Neural progenitor cell (in vitro differentiated cells): Measurements from ENCODE around the gene NRTN. TPM values are rescaled to one million over a fixed set of nuclear protein-coding genes. Genes with fewer than 3 reads are reported as not detected.

Experiments
- DNase-seq: peaks from one replicate; pipeline ENCODE4 v3.0.0-alpha.2; 2016; ENCODE audit warnings: low spot score
- H2AFZ ChIP-seq: fragments of 200-600 bp; sonication (generic); replicated peaks from 2 replicates; pipeline ENCODE4 v1.6.1; 2016; ENCODE audit warnings: antibody characterized with exemption
- H3F3A ChIP-seq: fragments of 200-600 bp; sonication (generic); 2 replicates; pipeline ENCODE4 v1.6.1; 2016; ENCODE audit warnings: antibody characterized with exemption, low read depth
- H3K27ac ChIP-seq: fragments of 200-600 bp; sonication (generic); 2 replicates; pipeline ENCODE4 v1.5.1; 2016; ENCODE audit warnings: mild to moderate bottlenecking
- H3K27me3 ChIP-seq: fragments of 200-600 bp; sonication (generic); 2 replicates; pipeline ENCODE4 v1.6.1; 2016; ENCODE audit warnings: mild to moderate bottlenecking, moderate library complexity
- H3K36me3 ChIP-seq: fragments of 200-600 bp; sonication (generic); 2 replicates; pipeline ENCODE4 v1.5.1; 2016
- H3K4me1 ChIP-seq: fragments of 200-600 bp; sonication (generic); 2 replicates; pipeline ENCODE4 v1.6.1; 2016; ENCODE audit warnings: mixed run types
- H3K4me2 ChIP-seq: fragments of 200-600 bp; sonication (generic); 2 replicates; pipeline ENCODE4 v1.6.1; 2016
- H3K4me3 ChIP-seq: fragments of 200-600 bp; sonication (generic); 2 replicates; pipeline ENCODE4 v1.5.1; 2016
- H3K79me2 ChIP-seq: fragments of 200-600 bp; sonication (generic); 2 replicates; pipeline ENCODE4 v1.6.1; 2016; ENCODE audit warnings: low read depth
- H3K9ac ChIP-seq: fragments of 200-600 bp; sonication (generic); 2 replicates; pipeline ENCODE4 v1.6.1; 2016
- H3K9me3 ChIP-seq: fragments of 200-600 bp; sonication (generic); 2 replicates; pipeline ENCODE4 v1.5.1; 2016; ENCODE audit warnings: low read depth
- H4K20me1 ChIP-seq: fragments of 200-600 bp; sonication (generic); 2 replicates; pipeline ENCODE4 v1.6.1; 2016; ENCODE audit warnings: low read depth
- H3K27ac Mint-ChIP-seq: 3 replicates; pipeline ENCODE4 v1.8.0; 2021; ENCODE audit warnings: mixed read lengths
- H3K27me3 Mint-ChIP-seq: 2 replicates; pipeline ENCODE4 v1.8.0; 2022; ENCODE audit warnings: low read depth, mild to moderate bottlenecking, inconsistent platforms, moderate library complexity, mixed read lengths; ENCODE audit not compliant: insufficient read depth
- H3K36me3 Mint-ChIP-seq: 3 replicates; pipeline ENCODE4 v1.8.0; 2021; ENCODE audit warnings: mixed read lengths
- H3K4me1 Mint-ChIP-seq: 3 replicates; pipeline ENCODE4 v1.8.0; 2021; ENCODE audit warnings: mixed read lengths
- H3K4me3 Mint-ChIP-seq: 3 replicates; pipeline ENCODE4 v1.8.0; 2021; ENCODE audit warnings: mild to moderate bottlenecking, moderate library complexity, mixed read lengths
- H3K9me3 Mint-ChIP-seq: 3 replicates; pipeline ENCODE4 v1.8.0; 2020; ENCODE audit warnings: mixed read lengths
- EZH2 ChIP-seq: fragments of 200-600 bp; sonication (generic); IDR thresholded peaks from 2 replicates; pipeline ENCODE4 v1.6.1; 2017; ENCODE audit warnings: antibody characterized with exemption, mild to moderate bottlenecking, moderate library complexity
- EZH2phosphoT487 ChIP-seq: fragments of 200-600 bp; sonication (generic); IDR thresholded peaks from 2 replicates; pipeline ENCODE4 v1.6.1; 2017; ENCODE audit warnings: antibody characterized with exemption
- total RNA-seq: library from RNA; depleted of rRNA; stranded (reverse); fragments of >200 nt; gene quantifications from 2 replicates; pipeline ENCODE4 v1.2.3, GENCODE V29; 2015; ENCODE audit warnings: low replicate concordance
- TF ChIP-seq, protein P1 (sequence below): fragments of 200-600 bp; sonication (generic); IDR thresholded peaks from 2 replicates; pipeline ENCODE4 v1.5.1; 2017; ENCODE audit warnings: antibody characterized with exemption, mild to moderate bottlenecking

NRTN gene
- total RNA-seq, 1 donor from 2014 or later: 2.4 TPM

DNA sequence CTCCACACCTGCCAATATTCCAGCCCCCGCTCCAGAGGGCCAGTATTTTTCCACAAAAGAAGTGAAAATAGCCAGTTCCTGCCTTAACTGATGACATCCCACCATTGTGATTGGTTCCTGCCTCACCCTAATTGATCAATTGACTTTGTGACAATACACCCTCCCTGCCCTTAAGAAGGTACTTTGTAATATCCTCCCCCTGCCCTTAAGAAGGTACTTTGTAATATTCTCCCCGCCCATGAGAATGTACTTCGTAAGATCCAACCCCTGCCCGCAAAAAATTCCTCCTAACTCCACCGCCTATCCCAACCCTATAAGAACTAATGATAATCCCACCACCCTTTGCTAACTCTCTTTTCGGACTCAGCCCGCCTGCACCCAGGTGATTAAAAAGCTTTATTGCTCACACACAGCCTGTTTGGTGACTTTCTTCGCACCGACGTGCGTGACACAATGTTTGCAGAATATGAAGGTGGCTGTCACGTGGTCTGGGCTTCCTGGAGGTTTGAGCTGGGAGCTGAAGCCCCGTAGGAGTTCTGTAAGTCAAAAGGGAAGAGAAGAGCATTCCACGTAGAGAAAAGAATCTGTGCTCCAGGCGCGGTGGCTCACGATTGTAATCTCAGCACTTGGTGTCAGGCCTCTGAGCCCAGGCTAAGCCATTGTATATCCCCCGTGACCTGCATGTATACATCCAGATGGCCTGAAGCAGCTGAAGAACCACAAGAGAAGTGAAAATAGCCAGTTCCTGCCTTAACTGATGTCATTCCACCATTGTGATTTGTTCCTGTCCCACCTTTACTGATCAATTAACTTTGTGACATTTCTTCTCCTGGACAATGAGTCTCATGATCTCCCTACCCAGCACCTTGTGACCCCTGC is 52.6 kb downstream of the NRTN start:
- H2AFZ ChIP-seq: no peak overlapping the region
- TF ChIP-seq, protein P1, sequence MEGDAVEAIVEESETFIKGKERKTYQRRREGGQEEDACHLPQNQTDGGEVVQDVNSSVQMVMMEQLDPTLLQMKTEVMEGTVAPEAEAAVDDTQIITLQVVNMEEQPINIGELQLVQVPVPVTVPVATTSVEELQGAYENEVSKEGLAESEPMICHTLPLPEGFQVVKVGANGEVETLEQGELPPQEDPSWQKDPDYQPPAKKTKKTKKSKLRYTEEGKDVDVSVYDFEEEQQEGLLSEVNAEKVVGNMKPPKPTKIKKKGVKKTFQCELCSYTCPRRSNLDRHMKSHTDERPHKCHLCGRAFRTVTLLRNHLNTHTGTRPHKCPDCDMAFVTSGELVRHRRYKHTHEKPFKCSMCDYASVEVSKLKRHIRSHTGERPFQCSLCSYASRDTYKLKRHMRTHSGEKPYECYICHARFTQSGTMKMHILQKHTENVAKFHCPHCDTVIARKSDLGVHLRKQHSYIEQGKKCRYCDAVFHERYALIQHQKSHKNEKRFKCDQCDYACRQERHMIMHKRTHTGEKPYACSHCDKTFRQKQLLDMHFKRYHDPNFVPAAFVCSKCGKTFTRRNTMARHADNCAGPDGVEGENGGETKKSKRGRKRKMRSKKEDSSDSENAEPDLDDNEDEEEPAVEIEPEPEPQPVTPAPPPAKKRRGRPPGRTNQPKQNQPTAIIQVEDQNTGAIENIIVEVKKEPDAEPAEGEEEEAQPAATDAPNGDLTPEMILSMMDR: no peak
- TF ChIP-seq EZH2 (no peak), EZH2phosphoT487 (no peak)

DNA sequence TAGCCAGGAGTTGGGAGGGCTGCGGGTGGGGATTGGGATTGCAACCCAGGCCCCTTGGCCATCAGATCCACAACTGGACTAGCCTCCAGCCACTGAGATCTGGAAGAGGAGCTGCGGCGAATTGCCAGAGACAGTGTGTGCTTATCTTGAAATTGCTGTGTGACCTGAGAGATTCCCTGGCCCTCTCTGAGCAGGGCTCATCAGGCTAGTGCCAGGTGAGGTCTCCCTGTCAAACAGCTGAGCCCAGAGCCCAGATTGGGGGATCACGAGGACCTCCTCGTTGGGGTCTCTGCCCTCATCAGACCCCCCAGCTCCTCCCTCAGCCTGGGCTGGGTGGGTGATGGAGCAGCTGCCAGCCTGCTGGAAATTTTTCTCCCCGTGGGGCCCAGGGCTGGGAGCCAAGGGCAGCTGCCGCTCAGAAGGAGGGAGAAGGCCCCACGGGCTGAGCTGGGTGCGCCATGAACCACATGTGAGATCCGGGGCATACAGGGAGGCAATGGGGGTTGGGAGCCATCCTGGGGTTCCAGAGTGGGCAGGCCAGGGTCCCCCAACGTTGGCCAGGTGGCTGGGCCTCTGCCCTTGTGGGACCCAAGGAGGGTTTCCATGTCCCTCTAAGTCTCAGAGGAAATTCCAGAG is 58.3 kb downstream of the NRTN start:
- Histone ChIP-seq H3K4me2 (no peak overlapping the region), H2AFZ (no peak overlapping the region), H3K27me3 (no peaks in the 10 kb centered on the region), H3K27ac (no peak overlapping the region), H3F3A (no peaks in the 10 kb centered on the region), H3K4me1 (no peaks in the 10 kb centered on the region), H4K20me1 (no peaks in the 10 kb centered on the region), H3K9me3 (no peaks in the 10 kb centered on the region), H3K9ac (no peak overlapping the region), H3K79me2 (no peaks in the 10 kb centered on the region), H3K4me3 (no peak overlapping the region), H3K36me3 (no peaks in the 10 kb centered on the region)
- no peak for TF ChIP-seq EZH2phosphoT487
- TF ChIP-seq, protein P1: no peak
- no peak for TF ChIP-seq EZH2
- no peaks in the 10 kb centered on the region for H3K9me3 Mint-ChIP-seq
- no peaks in the 10 kb centered on the region for H3K36me3 Mint-ChIP-seq
- H3K4me1 Mint-ChIP-seq: no peaks in the 10 kb centered on the region
- peak overlapping the region; percentile 29 for H3K27ac Mint-ChIP-seq
- H3K4me3 Mint-ChIP-seq: no peak overlapping the region
- DNase-seq: no peak
- peaks cover 3% of the 10 kb centered on the region for H3K27me3 Mint-ChIP-seq

More for the DNA sequence above, 52.6 kb downstream of the NRTN start:
- no peak overlapping the region for H3K9ac ChIP-seq
- Mint-ChIP-seq H3K4me1 (no peaks in the 10 kb centered on the region), H3K9me3 (no peaks in the 10 kb centered on the region), H3K36me3 (no peaks in the 10 kb centered on the region), H3K27me3 (peaks cover 3% of the 10 kb centered on the region), H3K4me3 (no peak overlapping the region), H3K27ac (no peak overlapping the region)
- no peak overlapping the region for H3K4me3 ChIP-seq
- H3K27ac ChIP-seq: no peak overlapping the region
- H3F3A ChIP-seq: no peaks in the 10 kb centered on the region
- no peaks in the 10 kb centered on the region for H4K20me1 ChIP-seq
- peaks cover 29% of the 10 kb centered on the region for H3K4me1 ChIP-seq
- no peaks in the 10 kb centered on the region for H3K36me3 ChIP-seq
- no peak for DNase-seq
- no peaks in the 10 kb centered on the region for H3K27me3 ChIP-seq
- H3K4me2 ChIP-seq: no peak overlapping the region
- H3K79me2 ChIP-seq: no peaks in the 10 kb centered on the region
- no peaks in the 10 kb centered on the region for H3K9me3 ChIP-seq

DNA sequence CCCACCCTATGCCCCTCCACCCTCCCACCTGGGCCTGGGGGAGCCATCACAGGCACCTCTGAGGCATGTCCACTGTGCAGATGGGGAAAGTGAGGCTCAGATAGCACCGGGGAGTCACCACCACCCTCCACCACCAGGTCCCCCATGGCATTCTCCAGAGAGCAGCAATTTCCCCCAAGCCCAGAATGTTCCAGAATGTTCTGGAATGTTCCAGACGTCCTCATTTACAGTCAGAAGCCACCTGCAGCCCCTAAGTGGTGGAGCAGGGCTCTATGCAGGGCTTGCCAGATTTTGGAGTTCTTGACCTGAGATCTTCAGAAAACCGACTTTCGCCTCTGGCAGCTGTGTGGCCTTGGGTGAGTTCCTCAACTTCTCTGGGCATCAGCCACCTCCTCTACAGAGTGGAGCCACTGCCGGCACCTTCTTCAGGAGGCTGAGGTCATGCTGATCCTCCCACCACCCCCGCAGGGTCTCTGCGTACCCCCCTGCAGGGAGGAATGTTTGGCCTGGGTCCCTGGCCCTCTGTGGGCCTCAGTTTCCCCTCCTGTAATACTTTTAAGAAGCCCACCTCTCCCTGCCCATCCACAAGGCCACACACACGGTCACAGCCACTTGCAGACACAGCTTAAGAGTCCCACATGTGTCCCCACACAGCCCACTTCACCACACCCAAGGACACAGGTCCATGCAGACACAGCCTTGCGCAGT is 59.3 kb downstream of the NRTN start:
- no peak overlapping the region for H2AFZ ChIP-seq
- Mint-ChIP-seq H3K9me3 (no peaks in the 10 kb centered on the region), H3K36me3 (no peaks in the 10 kb centered on the region), H3K27me3 (peaks cover under 1% of the 10 kb centered on the region), H3K4me1 (no peaks in the 10 kb centered on the region), H3K27ac (peak overlapping the region; percentile 89), H3K4me3 (peak overlapping the region; percentile 50)
- no peak overlapping the region for H3K4me2 ChIP-seq
- no peaks in the 10 kb centered on the region for H3K9me3 ChIP-seq
- H3K4me3 ChIP-seq: no peak overlapping the region
- no peaks in the 10 kb centered on the region for H3F3A ChIP-seq
- H3K27ac ChIP-seq: no peak overlapping the region
- H3K9ac ChIP-seq: no peak overlapping the region
- no peaks in the 10 kb centered on the region for H3K27me3 ChIP-seq
- H3K36me3 ChIP-seq: no peaks in the 10 kb centered on the region
- H3K79me2 ChIP-seq: no peaks in the 10 kb centered on the region
- H3K4me1 ChIP-seq: no peaks in the 10 kb centered on the region
- no peaks in the 10 kb centered on the region for H4K20me1 ChIP-seq
- no peak for DNase-seq
- TF ChIP-seq EZH2phosphoT487: no peak
- no peak for TF ChIP-seq EZH2
- TF ChIP-seq, protein P1: no peak
